ENCODE results near the gene C15orf62. TPM values are rescaled to one million over a fixed set of nuclear protein-coding genes. Genes with fewer than 3 reads are reported as not detected.

The C15orf62 gene
- polyA plus RNA-seq, 4 donors: 0.88 to 5.1 (median 0.89) TPM; not detected in 1

GRCh38 chr15:40790718-40791117 is 20.9 kb downstream of the C15orf62 start:
- Histone ChIP-seq H3K4me3 (ENCODE audit: low read depth in 1 of 3, low read length in 3 of 3) (no peak overlapping the region), H3K36me3 (ENCODE audit: control insufficient read depth in 3 of 3, insufficient read depth in 2 of 3, low read depth in 1 of 3, low read length in 3 of 3) (peaks cover 0 to 24% (median 0%) of the 10 kb centered on the region in 3 donors), H3K27me3 (ENCODE audit: control insufficient read depth in 3 of 3, insufficient read depth in 3 of 3, low read length in 3 of 3) (no peaks in the 10 kb centered on the region), H3K9me3 (ENCODE audit: control insufficient read depth in 2 of 2, insufficient read depth in 1 of 2, low read depth in 1 of 2, low read length in 1 of 2) (peaks cover 0 to 4% of the 10 kb centered on the region in 2 donors), H3K4me1 (ENCODE audit: control insufficient read depth in 3 of 3, insufficient read depth in 2 of 3, low read depth in 1 of 3, low read length in 2 of 3) (peaks cover 4 to 32% (median 13%) of the 10 kb centered on the region in 3 donors), H3K27ac (ENCODE audit: low read depth in 1 of 3, low read length in 2 of 3) (no peak overlapping the region)
- no peak for FAIRE-seq
- DNase-seq: no peak
- WGBS, 3 donors: 67 to 77% (median 74%) methylated on average over 3 of the region's 3 CpGs

GRCh38 chr15:40792394-40792793 is 22.6 kb downstream of the C15orf62 start:
- H3K27ac ChIP-seq (ENCODE audit: low read depth in 1 of 3, low read length in 2 of 3): no peak overlapping the region
- H3K27me3 ChIP-seq (ENCODE audit: control insufficient read depth in 3 of 3, insufficient read depth in 3 of 3, low read length in 3 of 3): no peaks in the 10 kb centered on the region
- no peak for DNase-seq
- peaks cover 0 to 4% of the 10 kb centered on the region in 2 donors for H3K9me3 ChIP-seq (ENCODE audit: control insufficient read depth in 2 of 2, insufficient read depth in 1 of 2, low read depth in 1 of 2, low read length in 1 of 2)
- peaks cover 0 to 21% (median 0%) of the 10 kb centered on the region in 3 donors for H3K36me3 ChIP-seq (ENCODE audit: control insufficient read depth in 3 of 3, insufficient read depth in 2 of 3, low read depth in 1 of 3, low read length in 3 of 3)
- peaks cover 4 to 18% (median 15%) of the 10 kb centered on the region in 3 donors for H3K4me1 ChIP-seq (ENCODE audit: control insufficient read depth in 3 of 3, insufficient read depth in 2 of 3, low read depth in 1 of 3, low read length in 2 of 3)
- 76 to 83% (median 78%) methylated on average over 3 of the region's 3 CpGs for WGBS, 3 donors
- no peak for FAIRE-seq
- no peak overlapping the region for H3K4me3 ChIP-seq (ENCODE audit: low read depth in 1 of 3, low read length in 3 of 3)

DNA sequence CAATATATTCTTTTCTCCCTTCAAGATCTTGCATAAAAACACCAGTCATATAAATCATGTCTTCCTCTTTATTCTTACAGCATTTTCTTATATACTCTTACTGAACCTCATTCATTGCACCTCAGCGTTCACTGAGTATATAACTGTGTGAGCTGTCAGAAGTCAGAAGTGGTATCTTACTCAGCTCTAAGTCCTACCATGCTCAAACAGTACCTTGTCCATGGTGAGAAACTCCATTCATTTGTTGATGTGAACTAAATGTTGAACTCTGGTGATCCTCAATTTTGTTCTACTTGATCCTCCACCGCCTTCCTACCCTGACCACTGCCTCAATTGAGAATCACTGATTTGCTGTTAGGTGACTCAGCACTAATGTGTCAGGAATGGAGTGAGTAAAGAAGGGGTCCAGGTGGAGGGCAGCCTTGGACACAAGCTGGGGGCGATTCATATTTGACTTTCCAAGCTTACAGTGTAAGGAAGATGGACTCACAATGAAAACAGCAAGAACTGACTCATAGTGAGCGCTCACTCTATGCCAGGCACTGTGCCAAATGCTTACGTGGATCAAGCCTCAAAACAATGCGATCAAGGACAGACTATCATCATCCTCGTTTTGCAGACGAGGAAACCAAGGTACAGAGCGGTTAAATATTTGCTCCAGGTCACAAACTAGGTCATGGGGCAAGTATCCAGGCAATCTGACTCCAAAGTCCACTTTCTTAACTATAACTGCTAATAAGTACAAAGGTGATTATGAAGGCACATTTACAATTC is 23.6 kb downstream of the C15orf62 start:
- 32 to 61% (median 35%) methylated on average over 9 of the region's 9 CpGs for WGBS, 3 donors
- peaks cover 0 to 23% (median 0%) of the 10 kb centered on the region in 3 donors for H3K36me3 ChIP-seq (ENCODE audit: control insufficient read depth in 3 of 3, insufficient read depth in 2 of 3, low read depth in 1 of 3, low read length in 3 of 3)
- H3K4me1 ChIP-seq (ENCODE audit: control insufficient read depth in 3 of 3, insufficient read depth in 2 of 3, low read depth in 1 of 3, low read length in 2 of 3): peaks cover 4 to 15% (median 10%) of the 10 kb centered on the region in 3 donors
- peak; percentile 83 to 100 for DNase-seq
- no peak for FAIRE-seq
- peak overlapping the region; percentile 67 to 78 (median 74) for H3K27ac ChIP-seq (ENCODE audit: low read depth in 1 of 3, low read length in 2 of 3)
- H3K27me3 ChIP-seq (ENCODE audit: control insufficient read depth in 3 of 3, insufficient read depth in 3 of 3, low read length in 3 of 3): no peaks in the 10 kb centered on the region
- no peak overlapping the region for H3K4me3 ChIP-seq (ENCODE audit: low read depth in 1 of 3, low read length in 3 of 3)
- peaks cover 0 to 4% of the 10 kb centered on the region in 2 donors for H3K9me3 ChIP-seq (ENCODE audit: control insufficient read depth in 2 of 2, insufficient read depth in 1 of 2, low read depth in 1 of 2, low read length in 1 of 2)

GRCh38 chr15:40796041-40796440 is 26.3 kb downstream of the C15orf62 start:
- H3K27ac ChIP-seq (ENCODE audit: low read depth in 1 of 3, low read length in 2 of 3): peak overlapping the region in 1 of 3 donors; percentile 59
- H3K27me3 ChIP-seq (ENCODE audit: control insufficient read depth in 3 of 3, insufficient read depth in 3 of 3, low read length in 3 of 3): no peaks in the 10 kb centered on the region
- whole genome bisulfite sequencing, 3 donors: 66 to 79% (median 73%) methylated on average over 2 of the region's 2 CpGs
- peaks cover 4 to 10% (median 9%) of the 10 kb centered on the region in 3 donors for H3K4me1 ChIP-seq (ENCODE audit: control insufficient read depth in 3 of 3, insufficient read depth in 2 of 3, low read depth in 1 of 3, low read length in 2 of 3)
- H3K9me3 ChIP-seq (ENCODE audit: control insufficient read depth in 2 of 2, insufficient read depth in 1 of 2, low read depth in 1 of 2, low read length in 1 of 2): peaks cover 0 to 4% of the 10 kb centered on the region in 2 donors
- FAIRE-seq (no peak), DNase-seq (peak in 1 of 2 donors; percentile 33)
- no peak overlapping the region for H3K4me3 ChIP-seq (ENCODE audit: low read depth in 1 of 3, low read length in 3 of 3)
- peaks cover 0 to 23% (median 0%) of the 10 kb centered on the region in 3 donors for H3K36me3 ChIP-seq (ENCODE audit: control insufficient read depth in 3 of 3, insufficient read depth in 2 of 3, low read depth in 1 of 3, low read length in 3 of 3)

- WGBS, 3 donors: 94 to 99% (median 97%) methylated on average over 5 of the region's 5 CpGs
- H3K27ac ChIP-seq (ENCODE audit: low read depth in 1 of 3, low read length in 2 of 3): peak overlapping the region in 2 of 3 donors; percentile 42 to 59
Observed at GRCh38 chr15:40796512-40796911, 26.7 kb downstream of the C15orf62 start.

GRCh38 chr15:40799523-40799922 is 29.7 kb downstream of the C15orf62 start:
- no peaks in the 10 kb centered on the region for H3K27me3 ChIP-seq (ENCODE audit: control insufficient read depth in 3 of 3, insufficient read depth in 3 of 3, low read length in 3 of 3)
- no peak for DNase-seq

More at GRCh38 chr15:40796512-40796911, 26.7 kb downstream of the C15orf62 start:
- Histone ChIP-seq H3K4me1 (ENCODE audit: control insufficient read depth in 3 of 3, insufficient read depth in 2 of 3, low read depth in 1 of 3, low read length in 2 of 3) (peaks cover 4 to 10% (median 9%) of the 10 kb centered on the region in 3 donors), H3K4me3 (ENCODE audit: low read depth in 1 of 3, low read length in 3 of 3) (no peak overlapping the region), H3K36me3 (ENCODE audit: control insufficient read depth in 3 of 3, insufficient read depth in 2 of 3, low read depth in 1 of 3, low read length in 3 of 3) (peaks cover 0 to 22% (median 0%) of the 10 kb centered on the region in 3 donors), H3K27me3 (ENCODE audit: control insufficient read depth in 3 of 3, insufficient read depth in 3 of 3, low read length in 3 of 3) (no peaks in the 10 kb centered on the region), H3K9me3 (ENCODE audit: control insufficient read depth in 2 of 2, insufficient read depth in 1 of 2, low read depth in 1 of 2, low read length in 1 of 2) (peaks cover 0 to 4% of the 10 kb centered on the region in 2 donors)
- FAIRE-seq: no peak
- no peak for DNase-seq

DNA sequence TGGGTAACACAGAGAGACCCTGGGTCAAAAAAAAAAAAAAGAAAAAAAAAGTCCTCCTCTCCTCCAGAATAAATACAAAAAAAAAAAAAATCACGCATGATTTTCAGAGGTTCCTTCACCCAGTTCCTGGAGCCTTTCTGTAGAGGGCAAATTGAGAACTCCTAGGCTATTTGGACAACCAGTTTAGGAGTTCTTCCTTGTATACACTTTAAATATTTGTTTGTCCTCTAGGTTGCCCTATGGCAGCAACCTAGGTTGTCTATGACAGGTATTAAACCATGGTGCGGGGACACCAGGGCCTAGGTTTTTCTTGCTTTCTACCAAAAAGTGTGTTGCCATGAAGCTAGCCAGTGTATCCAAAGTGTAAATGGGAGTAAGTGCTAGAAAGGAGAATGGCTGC is 33.3 kb downstream of the C15orf62 start:
- Histone ChIP-seq H3K36me3 (ENCODE audit: control insufficient read depth in 3 of 3, insufficient read depth in 2 of 3, low read depth in 1 of 3, low read length in 3 of 3) (peaks cover 0 to 28% (median 0%) of the 10 kb centered on the region in 3 donors), H3K4me1 (ENCODE audit: control insufficient read depth in 3 of 3, insufficient read depth in 2 of 3, low read depth in 1 of 3, low read length in 2 of 3) (peaks cover 1 to 9% (median 3%) of the 10 kb centered on the region in 3 donors), H3K4me3 (ENCODE audit: low read depth in 1 of 3, low read length in 3 of 3) (no peak overlapping the region), H3K27me3 (ENCODE audit: control insufficient read depth in 3 of 3, insufficient read depth in 3 of 3, low read length in 3 of 3) (no peaks in the 10 kb centered on the region), H3K27ac (ENCODE audit: low read depth in 1 of 3, low read length in 2 of 3) (no peak overlapping the region), H3K9me3 (ENCODE audit: control insufficient read depth in 2 of 2, insufficient read depth in 1 of 2, low read depth in 1 of 2, low read length in 1 of 2) (no peaks in the 10 kb centered on the region)
- WGBS, 3 donors: 86 to 97% (median 92%) methylated on average over 2 of the region's 2 CpGs
- DNase-seq: no peak
- FAIRE-seq: no peak

More at GRCh38 chr15:40799523-40799922, 29.7 kb downstream of the C15orf62 start:
- 92 to 96% (median 95%) methylated on average over 3 of the region's 3 CpGs for WGBS, 3 donors
- no peak for FAIRE-seq
- Histone ChIP-seq H3K4me1 (ENCODE audit: control insufficient read depth in 3 of 3, insufficient read depth in 2 of 3, low read depth in 1 of 3, low read length in 2 of 3) (peaks cover 0 to 6% (median 3%) of the 10 kb centered on the region in 3 donors), H3K4me3 (ENCODE audit: low read depth in 1 of 3, low read length in 3 of 3) (no peak overlapping the region), H3K9me3 (ENCODE audit: control insufficient read depth in 2 of 2, insufficient read depth in 1 of 2, low read depth in 1 of 2, low read length in 1 of 2) (no peaks in the 10 kb centered on the region), H3K36me3 (ENCODE audit: control insufficient read depth in 3 of 3, insufficient read depth in 2 of 3, low read depth in 1 of 3, low read length in 3 of 3) (peaks cover 0 to 28% (median 0%) of the 10 kb centered on the region in 3 donors), H3K27ac (ENCODE audit: low read depth in 1 of 3, low read length in 2 of 3) (no peak overlapping the region)

- H3K4me1 ChIP-seq (ENCODE audit: control insufficient read depth in 3 of 3, insufficient read depth in 2 of 3, low read depth in 1 of 3, low read length in 2 of 3): peaks cover under 1 to 10% (median 6%) of the 10 kb centered on the region in 3 donors
- 23 to 67% (median 41%) methylated on average over 1 of the region's 1 CpG for WGBS, 3 donors
- DNase-seq (no peak), FAIRE-seq (no peak)
- no peak overlapping the region for H3K27ac ChIP-seq (ENCODE audit: low read depth in 1 of 3, low read length in 2 of 3)
- H3K36me3 ChIP-seq (ENCODE audit: control insufficient read depth in 3 of 3, insufficient read depth in 2 of 3, low read depth in 1 of 3, low read length in 3 of 3): peaks cover 0 to 26% (median 0%) of the 10 kb centered on the region in 3 donors
- H3K9me3 ChIP-seq (ENCODE audit: control insufficient read depth in 2 of 2, insufficient read depth in 1 of 2, low read depth in 1 of 2, low read length in 1 of 2): no peaks in the 10 kb centered on the region
- no peak overlapping the region for H3K4me3 ChIP-seq (ENCODE audit: low read depth in 1 of 3, low read length in 3 of 3)
- H3K27me3 ChIP-seq (ENCODE audit: control insufficient read depth in 3 of 3, insufficient read depth in 3 of 3, low read length in 3 of 3): no peaks in the 10 kb centered on the region
Observed at GRCh38 chr15:40803688-40804087, 33.9 kb downstream of the C15orf62 start.
